NCI-H510A (cell line): ENCODE results near the gene KCNN3.

Experiments used
- DNase-seq: peaks from one replicate; lab custom pipeline; 2025; lab: John Stamatoyannopoulos, UW

KCNN3 gene

DNA sequence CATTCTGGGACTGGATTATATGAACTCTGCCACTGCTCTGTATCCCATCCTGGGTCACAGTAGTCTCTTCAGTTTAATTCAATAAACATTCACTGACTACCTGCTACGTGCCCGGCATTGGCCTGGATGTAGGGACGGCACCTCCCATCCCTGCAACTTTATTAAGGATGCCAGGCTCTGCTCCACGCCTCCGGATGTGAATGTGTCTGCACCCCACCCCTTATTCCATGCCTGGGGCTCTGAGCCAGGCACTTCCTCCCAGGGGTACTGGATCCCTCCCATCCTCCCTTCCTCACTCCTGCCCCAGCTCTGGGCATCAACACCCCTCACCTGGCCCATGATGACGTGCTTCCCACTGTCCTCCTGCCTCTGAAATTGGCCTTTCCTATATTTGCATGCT, 53.7 kb downstream of the KCNN3 start:
- DNase-seq, result no peak

DNA sequence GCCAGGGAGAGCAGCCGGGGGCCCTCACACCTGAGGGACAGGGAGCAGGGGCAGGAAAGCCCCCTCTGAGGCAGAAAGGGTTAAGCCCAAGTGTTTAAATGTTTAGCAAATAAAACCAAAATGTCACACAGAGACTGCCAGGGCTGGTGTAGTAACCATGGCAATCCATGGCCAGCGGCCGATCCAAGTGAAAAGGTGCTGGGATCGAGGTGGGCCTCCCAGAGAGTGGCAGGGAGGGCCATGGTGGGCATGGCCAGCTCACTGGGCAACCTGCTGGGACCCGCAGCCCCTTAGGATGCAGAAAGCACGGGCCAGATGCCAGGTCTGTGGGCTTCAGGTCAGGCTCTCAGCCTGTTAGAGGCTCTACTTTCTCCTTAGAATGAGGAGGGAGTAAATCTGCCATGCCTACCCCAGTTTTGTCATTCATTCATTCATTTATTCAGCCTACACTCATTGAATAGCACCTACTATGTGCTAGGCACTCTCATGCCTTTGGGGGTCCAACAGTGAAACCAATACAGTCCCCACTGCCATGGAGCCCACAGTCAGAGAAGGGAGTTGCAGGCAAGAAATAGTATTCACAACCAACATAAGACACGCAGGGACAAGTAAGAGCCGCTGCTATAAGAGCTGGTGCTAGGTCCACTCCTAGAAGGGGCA, 56.1 kb downstream of the KCNN3 start:
- DNase-seq, result no peak

DNA sequence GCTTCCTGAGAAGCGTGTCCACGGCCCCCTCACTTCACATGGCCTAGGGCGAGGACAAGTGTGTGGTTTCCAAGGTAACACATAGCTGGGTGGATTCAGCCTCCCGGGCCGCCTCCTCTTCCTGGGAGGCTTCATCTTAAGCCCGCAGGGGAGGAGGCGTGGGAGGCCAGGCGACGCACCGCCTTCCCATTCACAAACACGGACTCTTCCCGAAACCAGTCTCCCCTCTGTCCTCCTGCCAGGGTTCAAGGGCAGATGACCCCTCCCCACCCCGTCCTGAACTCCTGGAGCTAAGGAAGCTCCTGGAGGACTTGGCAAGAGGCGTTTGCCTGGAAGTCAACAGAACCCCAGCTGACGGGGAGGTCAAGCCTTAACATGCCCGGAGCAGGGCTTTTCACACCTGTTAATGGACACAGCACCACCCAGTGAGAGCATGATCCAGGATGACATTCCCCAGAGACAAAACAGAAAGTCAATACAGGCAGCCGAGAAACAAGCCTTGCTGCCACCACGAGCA, 56.7 kb downstream of the KCNN3 start:
- DNase-seq, result peak; percentile 79

DNA sequence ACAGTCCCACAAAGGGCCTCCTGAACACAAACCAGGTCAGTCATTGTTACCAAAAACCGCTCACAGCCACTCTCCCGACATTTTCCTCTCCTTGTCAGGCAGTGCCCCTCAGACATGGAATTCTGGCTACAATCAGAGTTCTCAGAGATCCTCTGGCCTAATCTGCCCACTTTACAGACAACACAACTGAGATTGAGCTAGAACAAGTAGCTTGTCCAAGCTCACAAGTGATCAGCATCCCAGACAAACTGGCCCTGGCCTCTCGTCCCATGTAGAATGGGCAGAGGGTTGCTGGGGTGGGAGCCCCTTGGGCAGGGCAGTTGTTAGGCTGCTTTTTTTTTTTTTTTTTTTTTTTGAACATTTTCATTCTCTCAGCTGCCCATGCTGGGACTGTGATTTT, 57.2 kb downstream of the KCNN3 start:
- DNase-seq, result no peak

DNA sequence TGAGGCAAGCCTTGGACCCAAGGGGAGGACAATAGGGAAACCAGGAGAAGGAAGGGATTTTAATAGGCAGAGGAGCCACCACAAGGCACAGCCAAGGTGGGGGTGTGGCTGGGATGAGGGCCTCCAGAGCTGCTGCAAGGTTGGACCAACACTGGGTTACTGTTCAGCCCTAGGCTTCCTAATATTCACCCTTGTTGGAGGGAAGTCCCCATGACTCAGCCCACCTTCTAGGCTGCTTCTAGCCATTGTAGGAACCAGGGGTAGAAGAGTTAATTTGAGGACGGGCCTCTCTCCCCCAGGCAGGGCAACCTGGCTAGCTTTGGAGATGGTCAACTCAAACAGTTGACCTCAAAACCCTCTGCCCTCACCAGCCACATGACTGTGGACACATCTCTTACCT, 59.5 kb downstream of the KCNN3 start:
- DNase-seq, result no peak

DNA sequence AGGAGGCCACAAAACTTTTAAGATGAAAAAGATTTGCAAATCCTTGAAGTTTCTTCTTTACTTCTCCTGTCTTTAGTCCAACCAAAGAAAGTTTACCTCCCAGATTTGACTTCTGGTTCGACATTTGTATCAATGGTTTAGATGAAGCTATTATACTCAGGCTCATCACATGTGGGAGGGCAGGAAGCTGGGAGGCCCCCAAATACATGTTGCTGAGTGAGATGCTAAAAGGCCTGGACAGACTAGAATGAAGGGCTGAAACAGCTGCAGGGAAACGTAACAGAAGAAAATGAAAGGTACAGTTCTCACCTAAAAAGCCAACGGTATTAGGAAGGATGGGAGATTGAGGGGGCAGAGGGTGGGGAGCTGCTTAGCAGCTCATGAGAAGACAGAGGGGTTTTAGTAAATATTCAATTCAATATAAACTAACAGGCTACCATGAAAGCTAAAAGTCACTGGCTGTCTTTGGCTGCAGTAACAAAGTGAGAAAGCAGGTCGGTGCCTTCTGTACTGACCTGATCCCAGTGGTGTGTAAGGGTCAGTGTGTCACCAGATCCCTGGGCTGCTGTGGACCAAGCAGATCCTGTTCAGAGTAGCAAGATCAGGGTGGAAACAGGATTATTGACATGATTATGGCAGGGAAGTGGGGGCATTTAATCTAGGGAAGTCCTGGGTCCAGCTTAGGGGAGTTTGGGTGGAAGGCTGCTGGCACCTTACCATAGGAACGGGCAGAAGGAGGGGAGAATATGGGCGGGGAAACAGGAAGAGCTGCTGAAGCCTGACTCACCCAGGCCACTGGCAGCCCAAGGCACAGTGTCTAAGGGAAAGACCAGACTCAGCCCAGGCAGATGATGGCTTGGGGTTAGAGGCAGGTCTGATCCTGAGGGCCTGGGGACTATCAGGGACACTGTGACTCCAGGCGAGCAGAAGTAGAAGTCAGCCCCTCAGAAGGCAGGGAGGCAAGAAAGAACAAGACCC, 60.4 kb downstream of the KCNN3 start:
- no peak for DNase-seq

DNA sequence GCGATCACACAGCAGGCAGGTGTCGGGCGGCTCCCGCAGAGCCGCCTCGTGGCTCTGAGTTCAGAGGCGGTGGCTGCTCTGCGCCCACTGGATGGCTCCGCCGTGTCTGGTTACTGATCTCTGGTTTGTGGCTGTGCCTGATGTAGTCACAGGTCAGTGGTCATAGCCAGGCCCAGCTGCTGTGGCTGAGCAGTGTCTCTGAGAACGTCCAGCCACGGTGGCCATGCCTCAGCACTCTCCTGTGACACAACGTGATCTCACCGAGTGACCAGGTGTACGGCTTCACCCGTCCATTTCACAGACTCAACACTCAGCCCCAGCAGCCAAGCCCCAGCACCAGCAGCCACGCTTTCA, 61.2 kb downstream of the KCNN3 start:
- DNase-seq, result no peak

DNA sequence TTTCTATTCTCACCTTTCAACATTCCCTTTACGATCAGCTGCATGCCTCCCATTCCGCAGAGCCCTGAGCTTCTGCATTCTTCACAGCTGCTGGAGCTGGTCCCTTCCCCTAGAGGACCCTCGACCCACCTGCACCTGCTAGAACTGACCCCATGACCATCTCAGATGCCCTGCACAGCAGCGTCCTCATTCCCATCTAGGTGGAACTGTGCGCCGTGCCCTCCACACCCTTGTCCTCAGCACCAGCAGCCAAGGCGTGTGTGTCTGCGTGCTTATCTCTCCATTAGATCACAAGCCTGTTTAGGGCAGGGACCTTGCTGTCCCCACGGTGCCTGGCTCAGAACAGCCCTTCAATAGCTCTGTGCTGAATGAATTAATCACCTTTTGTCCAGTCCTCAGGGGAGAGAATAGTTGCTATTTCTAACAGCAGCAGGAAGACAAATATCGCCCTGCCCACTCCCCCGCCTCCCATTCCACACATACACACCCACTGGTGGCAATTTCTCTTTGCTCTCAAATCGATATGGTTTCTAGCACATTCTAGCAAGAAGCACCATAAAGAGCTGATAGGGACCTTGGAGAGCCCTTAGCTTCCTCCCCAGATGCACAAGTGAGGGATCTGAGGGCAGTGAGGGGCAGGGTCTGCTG, 61.7 kb downstream of the KCNN3 start:
- DNase-seq, result no peak

DNA sequence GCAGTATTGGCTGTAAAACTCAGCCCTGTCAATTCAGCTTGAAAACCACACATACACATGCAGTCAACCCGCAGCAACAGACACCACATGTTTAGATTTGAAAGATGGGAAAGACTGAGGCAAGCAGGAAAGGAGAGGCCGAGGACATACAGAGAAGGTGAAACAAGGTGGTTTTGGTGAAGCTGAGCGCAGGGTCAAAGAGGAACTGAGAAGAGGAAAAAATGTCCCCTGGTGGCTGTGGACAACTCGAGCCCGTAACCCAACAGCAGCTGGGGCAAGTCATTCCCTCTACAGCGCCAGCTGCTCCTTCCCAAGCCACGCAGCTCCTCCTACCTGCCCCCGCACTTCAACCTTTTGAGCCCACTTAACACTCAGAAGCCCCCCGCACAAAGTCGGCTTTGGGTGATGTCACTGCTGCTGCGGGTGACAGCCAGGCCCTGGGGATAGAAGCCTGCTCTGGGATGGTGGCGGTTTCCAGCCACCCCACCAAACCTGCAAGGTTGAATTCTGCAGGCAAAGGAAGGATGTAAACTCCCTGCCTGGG, 63.0 kb downstream of the KCNN3 start:
- DNase-seq, result no peak

DNA sequence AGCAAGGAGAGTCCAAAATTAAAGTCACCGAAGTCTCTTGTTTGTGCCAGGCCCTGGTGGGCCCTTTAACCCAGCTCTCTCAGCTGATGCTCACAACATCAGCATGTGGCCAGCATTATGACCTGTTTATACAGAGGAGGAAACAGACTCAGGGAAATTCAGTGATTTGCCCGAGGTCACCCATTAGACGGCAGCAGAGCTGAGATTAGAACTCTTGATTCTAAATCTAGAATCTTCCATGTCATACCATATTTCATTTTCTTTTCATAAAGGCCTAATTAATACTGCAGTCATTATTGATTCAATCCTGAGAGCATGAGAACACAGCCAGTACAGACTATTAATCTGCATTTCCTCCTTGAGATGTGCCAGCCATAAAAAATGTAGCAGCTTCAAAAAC, 63.7 kb downstream of the KCNN3 start:
- no peak for DNase-seq

DNA sequence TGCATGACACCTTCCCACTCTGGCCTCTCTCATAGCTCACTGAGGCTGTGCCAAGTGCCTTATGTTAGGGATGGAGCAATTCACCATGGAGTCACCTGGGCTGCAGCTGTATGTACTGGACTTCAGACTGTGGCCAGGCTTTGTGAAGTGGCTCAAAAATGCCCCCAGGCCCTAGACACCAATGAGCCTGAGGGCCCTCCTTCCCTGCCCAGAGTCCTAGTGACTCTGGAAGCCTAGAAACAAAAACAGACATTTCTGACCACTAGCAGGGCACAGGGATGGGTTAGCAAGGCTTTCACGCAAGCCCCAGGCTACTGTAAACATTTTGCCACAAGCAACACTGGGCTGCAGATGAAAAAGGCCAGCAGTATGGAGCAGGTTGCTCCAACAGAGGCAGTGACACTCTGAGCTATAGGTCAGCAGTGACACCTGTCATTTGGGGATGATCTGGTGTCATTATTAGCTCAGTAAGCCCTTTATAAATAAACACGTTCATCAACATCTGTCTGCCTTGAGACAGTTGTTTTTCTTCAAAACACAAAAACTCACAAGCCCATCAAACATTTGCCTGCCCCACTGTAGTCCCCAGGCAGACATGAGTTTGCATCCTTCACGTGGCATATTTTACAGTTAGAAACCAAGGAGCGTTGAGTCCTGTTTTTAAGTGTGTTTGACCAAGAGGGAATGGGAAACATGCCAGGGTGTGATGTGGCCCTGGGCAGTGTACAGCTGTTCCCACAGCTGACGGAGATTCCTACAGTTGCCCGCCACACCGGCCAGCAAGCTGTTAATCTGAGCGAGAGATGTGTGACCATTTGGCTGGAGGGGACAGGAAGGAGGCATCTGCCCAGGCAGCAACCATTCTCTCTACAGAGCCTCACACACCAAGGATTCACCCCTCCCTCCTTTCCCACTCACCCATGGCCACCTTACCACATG, 66.8 kb downstream of the KCNN3 start:
- no peak for DNase-seq

DNA sequence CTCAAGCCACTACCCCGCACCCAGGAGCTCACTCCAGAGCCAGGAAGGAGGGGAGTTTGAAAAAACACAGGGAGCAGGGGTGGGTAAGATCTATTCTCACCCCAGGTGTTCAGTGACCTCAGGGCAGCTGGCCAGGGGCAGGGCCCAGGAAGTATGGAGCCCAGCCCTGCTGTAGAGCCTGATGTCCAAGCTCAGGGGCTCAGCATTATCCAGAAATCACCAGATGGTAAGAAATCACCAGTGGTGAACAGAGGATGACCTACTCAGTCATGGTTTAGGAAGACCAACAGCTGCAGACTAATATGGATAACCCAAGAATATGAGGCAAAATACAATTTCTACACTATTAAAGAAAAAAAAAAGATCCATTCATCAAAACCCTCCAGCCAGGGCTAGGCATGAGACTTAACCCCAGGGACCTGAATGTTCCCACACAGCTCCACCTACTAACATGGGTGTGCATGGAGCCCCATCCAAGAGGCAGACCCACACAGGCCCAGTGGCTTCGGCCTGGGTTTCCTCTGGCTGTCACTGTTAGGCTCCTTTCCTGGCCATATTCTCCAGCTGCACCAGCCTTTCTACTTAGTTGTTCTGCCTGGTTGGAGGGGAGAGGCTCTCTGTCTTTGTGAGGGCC, 67.6 kb downstream of the KCNN3 start:
- DNase-seq, result no peak

DNA sequence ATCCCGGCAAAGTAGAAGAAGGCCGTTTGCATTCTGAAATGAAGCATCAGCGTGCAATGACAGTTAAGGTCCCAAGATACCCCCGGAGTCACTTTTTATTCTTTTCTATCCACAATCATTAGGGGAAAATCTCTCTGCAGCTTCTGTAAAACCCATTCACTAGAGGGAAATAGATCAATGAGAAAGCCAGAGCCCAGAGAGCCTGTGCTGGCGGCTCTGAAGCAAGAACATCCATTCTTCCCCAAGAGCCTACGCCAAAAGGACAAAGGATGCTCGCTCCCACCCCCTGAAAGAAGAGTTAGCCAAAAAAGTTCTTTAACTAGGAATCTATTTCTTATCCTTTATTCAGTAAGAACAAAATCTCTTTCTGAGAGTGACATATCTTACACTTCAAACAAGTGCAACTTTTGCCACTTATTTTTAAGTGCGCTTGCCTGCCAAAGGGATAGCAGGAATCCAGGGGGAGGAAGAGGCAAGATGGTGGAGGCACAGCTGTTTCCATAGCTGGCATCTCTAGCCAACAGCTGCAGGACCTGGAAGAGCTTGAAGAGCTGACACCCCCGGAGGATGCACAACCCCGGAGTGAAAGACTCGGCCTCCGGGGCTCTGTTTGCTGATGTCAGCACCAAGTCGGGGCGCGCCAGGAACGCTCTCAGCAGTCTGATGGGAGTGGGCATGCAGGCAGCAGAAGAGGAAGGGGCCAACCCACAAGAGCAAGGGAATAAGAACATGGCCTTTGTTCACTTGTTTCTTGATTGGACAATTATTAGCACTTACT, 68.7 kb downstream of the KCNN3 start:
- DNase-seq, result no peak

DNA sequence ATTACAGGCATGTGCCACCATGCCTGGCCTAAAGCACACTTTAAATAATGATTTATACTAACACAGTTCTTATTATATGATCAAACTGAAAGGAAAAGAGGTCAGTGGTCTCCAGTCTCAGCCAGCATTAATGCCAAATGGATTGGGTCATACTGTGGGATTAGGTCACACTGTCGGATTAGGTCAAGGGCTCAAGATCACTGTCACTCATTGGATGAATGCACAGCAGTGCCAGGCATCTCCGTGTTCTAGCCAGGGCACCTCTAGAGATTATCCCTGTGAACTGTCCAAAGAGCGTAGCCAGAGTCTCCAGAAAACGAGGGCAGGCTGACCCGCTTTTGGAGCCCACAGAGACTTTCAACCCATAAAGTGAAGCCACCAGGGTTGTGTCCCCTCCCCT, 70.9 kb downstream of the KCNN3 start:
- no peak for DNase-seq

DNA sequence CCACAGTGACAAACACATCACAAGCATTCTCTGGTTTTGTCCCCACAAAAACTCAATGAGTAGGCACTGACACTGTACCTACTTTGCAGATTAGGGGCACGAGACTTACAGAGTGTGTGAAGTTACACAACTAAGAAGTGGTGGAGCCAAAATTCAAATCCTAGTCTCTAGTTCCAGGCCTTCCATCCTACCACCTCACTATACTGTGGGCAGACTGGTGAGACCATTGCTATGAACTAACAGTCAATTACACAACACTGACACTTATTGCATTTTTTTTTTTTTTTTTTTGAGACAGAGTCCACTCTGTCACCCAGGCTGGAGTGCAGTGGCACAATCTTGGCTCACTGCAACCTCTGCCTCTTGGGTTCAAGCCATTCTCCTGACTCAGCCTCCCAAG, 71.4 kb downstream of the KCNN3 start:
- DNase-seq, result no peak

DNA sequence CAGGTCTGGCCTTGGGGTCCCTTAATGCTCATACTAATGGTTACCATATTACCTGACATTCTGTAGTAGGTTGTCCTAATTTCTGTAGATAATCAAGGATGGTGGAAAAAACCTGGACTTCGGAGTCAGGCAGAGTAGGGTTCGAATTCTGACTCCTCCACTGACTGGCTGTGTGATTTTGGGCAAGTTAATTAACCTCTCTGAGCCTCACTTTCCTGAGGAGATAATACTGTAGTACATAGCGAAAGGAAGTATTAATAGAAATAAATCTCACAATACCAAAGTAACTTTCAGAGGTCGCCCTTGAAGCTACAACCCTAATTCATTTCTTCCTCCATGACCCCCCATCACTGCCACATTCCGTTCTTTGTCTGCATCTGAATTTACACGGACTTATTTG, 72.9 kb downstream of the KCNN3 start:
- DNase-seq, result no peak

DNA sequence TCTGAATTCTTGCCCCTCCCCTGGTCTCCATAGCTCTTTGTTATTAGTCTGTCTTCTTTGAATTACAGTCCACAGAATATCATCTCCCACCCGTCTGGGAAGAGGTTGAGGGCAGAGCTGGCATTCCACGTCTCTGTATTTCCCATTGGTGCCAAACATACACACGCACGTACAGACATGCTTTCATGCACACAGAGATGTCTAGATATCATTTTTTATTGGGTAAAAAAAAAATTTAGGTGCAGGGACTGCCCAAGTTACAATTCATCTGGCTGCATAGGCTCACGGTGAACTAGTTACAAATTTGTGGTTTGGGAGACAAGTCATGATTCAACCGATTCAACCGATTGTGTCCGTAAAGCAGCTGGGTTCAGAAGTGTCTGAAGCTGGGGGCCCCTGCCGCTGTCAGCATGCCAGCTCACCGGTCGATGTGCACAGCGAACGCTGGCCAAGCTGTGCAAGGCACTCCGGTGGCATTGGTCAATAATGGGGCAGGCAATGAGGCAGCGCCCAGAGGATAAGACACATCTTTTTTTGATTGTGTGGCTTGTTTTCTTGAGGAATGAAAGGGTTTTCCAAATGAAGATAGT, 73.7 kb downstream of the KCNN3 start:
- no peak for DNase-seq

DNA sequence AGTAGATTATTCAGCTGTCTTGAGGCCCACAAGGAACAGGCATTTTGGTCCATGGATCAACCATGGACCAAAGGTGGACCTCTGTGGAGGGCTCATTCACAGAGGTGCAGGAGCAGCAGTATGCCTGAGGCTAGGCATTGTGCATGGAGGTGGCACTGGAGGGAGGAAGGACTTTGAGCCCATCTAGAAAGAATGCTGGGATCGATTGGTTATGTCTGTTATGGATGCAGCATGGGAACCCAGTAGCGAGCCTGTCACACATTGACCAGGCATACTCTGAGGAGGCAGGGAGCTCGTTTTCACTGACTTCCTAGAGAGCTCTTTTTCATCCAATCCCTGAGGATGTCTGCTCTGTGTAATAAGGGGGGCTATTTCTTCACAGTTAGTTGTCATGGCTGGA, 75.5 kb downstream of the KCNN3 start:
- DNase-seq, result no peak

DNA sequence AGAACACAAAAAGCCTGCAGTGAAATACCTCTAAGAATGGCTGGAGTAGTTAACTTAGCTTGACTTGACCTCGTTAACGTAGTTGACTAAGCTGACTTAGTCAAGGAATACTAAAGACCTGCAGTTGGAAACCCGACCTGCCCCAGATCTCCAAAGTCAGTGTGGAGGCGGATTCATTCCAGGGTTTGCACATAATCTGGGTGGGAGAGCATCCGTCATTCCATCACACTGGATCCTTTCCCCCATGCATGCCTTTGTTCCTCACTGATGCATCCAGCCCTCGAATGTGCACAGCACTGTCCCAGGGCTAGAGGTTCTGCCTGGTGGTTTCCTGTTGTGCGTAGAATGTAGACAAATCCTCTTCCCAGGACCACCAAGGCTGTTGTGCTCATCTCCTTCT, 76.4 kb downstream of the KCNN3 start:
- DNase-seq, result no peak

DNA sequence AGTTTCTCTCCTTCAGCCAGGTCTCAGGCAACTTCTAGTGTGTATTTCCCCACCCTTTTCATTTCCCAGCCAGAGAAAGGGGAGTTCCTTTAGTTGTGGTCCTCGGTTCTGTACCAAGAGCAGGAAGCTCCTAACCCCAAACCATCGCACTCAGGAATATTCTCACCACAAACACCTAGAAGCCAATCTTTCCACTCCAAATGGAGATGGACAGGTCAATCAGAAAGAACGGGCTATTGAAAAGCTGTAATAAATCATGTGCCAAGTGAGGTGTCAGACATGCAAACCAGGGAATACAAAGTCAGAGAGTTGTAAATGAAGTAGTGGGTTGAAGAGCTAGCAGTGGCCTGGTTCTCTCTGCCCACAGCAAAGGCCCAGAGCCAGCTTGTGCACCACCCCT, 77.2 kb downstream of the KCNN3 start:
- no peak for DNase-seq
